Ovary (tissue), 9 donors: Measurements from ENCODE around the gene MEG3. TPM values are rescaled to one million over a fixed set of nuclear protein-coding genes. Genes with fewer than 3 reads are reported as not detected.

Experiments used
- DNase-seq, 5 donors: peaks; one replicate each; pipeline ENCODE4 v3.0.0-alpha.2; 2019 to 2020
- H3K27ac ChIP-seq, 2 donors: fragments of 200-600 bp; one replicate each; pipeline versions ENCODE4 v1.5.1 to v1.8.0; 2019 to 2022
- H3K27me3 ChIP-seq: fragments of 200-600 bp; one replicate; pipeline ENCODE4 v1.8.0; 2022
- H3K36me3 ChIP-seq: fragments of 200-600 bp; sonication (generic); one replicate; pipeline ENCODE4 v1.5.1; 2019
- H3K4me1 ChIP-seq: one replicate; pipeline ENCODE4 v1.8.1; 2013; ENCODE audit warnings: mild to moderate bottlenecking, moderate library complexity; ENCODE audit not compliant: insufficient read depth
- H3K4me3 ChIP-seq: fragments of 200-600 bp; sonication (generic); one replicate; pipeline ENCODE4 v1.5.1; 2017
- H3K9me3 ChIP-seq, 2 donors: fragments of 200-600 bp in 1 of 2; sonication (generic) in 1 of 2; one replicate each; pipeline versions ENCODE4 v1.5.1 to v1.8.1; 2013 to 2019; ENCODE audit warnings: mild to moderate bottlenecking in 1 of 2, moderate library complexity in 1 of 2
- EP300 ChIP-seq: sonication (generic); formaldehyde crosslinking; IDR thresholded peaks from one replicate; pipeline ENCODE4 v1.6.1; 2017; ENCODE audit warnings: antibody characterized with exemption
- POLR2A ChIP-seq: fragments of 450-650 bp; IDR thresholded peaks from one replicate; pipeline ENCODE4 v1.6.1; 2017; ENCODE audit warnings: antibody characterized with exemption, mild to moderate bottlenecking, moderate library complexity
- WGBS, 3 donors: extraction: QIAGEN DNeasy Blood & Tissue Kit in 1 of 3; methylation state at CpG; one replicate each; pipeline versions ENCODE4 v1.1.5 to v1.1.7; 2013 to 2017; 5-methylcytosine and 5-hydroxymethylcytosine counted together
- intact Hi-C, 4 donors: fragments of 100-400 bp; cut with DNase I; formaldehyde crosslinking; loops; one replicate each; pipeline versions ENCODE4 v1.11.0 to v1.15.1; 2022 to 2023
- polyA plus RNA-seq, 2 donors: library from polyadenylated mRNA; stranded (reverse); fragments of 200-250 nt in 1 of 2; fragments of 350-450 nt in 1 of 2; fragmentation: Illumina TruSeq in 1 of 2; extraction: RNeasy Lipid Tissue Mini Kit (QIAGEN cat#74804) in 1 of 2; gene quantifications; one replicate each; pipeline ENCODE4 v1.2.3, GENCODE V29; 2013 to 2014
- total RNA-seq, 7 donors: library from RNA; depleted of rRNA in 2 of 7; stranded (reverse); fragments of >200 nt in 2 of 7; fragmentation: NEBNext Ultra II Directional in 3 of 7; extraction: Animal tissue kit (Norgen Biotek cat#: 25700) in 3 of 7; gene quantifications; one replicate each; pipeline versions ENCODE4 v1.1.0 to v1.2.4, GENCODE V29; 2016 to 2023
- TF ChIP-seq, protein P1 (sequence below), 3 donors: fragments of 450-650 bp in 2 of 3; fragments of 200-600 bp in 1 of 3; IDR thresholded peaks; one replicate each; pipeline versions ENCODE4 v1.5.1 to v1.8.0; 2016 to 2022; ENCODE audit warnings: antibody characterized with exemption in 3 of 3, mild to moderate bottlenecking in 1 of 3
- donor health status: DM: no; HTN: no; CAD: no; lungs with moderate emphysema.
- donor health status: DM: no; HTN: no; CAD: no.
- donor health status: Bipolar disorder and iron deficiency.
- donor health status: DM: yes; HTN: yes; CAD: no.
- donor health status: DM: no; HTN: no; CAD: no.
- donor health status: DM: yes; HTN: yes; CAD: no.

The MEG3 gene
- total and polyA plus RNA-seq, 9 donors = 186 to 1,950 (median 396) TPM

DNA sequence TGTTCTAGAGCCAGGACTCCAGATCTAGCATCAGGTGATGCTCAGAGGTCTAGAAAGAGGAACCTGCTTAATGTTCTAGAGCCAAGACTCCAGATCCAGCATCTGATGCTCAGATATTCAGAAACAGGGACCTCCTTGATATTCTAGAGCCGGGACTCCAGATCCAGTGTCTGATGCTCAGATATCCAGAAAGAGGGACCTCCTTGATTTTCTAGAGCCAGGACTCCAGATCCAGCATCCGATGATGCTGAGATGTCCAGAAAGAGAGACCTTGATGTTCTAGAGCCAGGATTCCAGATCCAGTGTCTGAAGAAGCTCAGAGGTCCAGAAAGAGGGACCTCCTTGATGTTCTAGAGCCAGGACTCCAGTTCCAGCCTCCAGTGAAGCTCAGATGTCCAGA, 36.9 kb downstream of the MEG3 start:
- H3K4me3 ChIP-seq = no peak overlapping the region
- H3K9me3 ChIP-seq = no peaks in the 10 kb centered on the region
- H3K27me3 ChIP-seq = no peaks in the 10 kb centered on the region
- no peak overlapping the region for H3K27ac ChIP-seq
- H3K36me3 ChIP-seq = no peaks in the 10 kb centered on the region
- TF ChIP-seq, protein P1, sequence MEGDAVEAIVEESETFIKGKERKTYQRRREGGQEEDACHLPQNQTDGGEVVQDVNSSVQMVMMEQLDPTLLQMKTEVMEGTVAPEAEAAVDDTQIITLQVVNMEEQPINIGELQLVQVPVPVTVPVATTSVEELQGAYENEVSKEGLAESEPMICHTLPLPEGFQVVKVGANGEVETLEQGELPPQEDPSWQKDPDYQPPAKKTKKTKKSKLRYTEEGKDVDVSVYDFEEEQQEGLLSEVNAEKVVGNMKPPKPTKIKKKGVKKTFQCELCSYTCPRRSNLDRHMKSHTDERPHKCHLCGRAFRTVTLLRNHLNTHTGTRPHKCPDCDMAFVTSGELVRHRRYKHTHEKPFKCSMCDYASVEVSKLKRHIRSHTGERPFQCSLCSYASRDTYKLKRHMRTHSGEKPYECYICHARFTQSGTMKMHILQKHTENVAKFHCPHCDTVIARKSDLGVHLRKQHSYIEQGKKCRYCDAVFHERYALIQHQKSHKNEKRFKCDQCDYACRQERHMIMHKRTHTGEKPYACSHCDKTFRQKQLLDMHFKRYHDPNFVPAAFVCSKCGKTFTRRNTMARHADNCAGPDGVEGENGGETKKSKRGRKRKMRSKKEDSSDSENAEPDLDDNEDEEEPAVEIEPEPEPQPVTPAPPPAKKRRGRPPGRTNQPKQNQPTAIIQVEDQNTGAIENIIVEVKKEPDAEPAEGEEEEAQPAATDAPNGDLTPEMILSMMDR (IDR thresholded peaks at IDR 0.05) = no peak
- TF ChIP-seq POLR2A (no peak), EP300 (no peak)
- DNase-seq = no peak
- WGBS, 3 donors = 95 to 98% (median 96%) methylated on average over 2 of the region's 2 CpGs
- H3K4me1 ChIP-seq = no peaks in the 10 kb centered on the region
- intact Hi-C loops = no loop called here

DNA sequence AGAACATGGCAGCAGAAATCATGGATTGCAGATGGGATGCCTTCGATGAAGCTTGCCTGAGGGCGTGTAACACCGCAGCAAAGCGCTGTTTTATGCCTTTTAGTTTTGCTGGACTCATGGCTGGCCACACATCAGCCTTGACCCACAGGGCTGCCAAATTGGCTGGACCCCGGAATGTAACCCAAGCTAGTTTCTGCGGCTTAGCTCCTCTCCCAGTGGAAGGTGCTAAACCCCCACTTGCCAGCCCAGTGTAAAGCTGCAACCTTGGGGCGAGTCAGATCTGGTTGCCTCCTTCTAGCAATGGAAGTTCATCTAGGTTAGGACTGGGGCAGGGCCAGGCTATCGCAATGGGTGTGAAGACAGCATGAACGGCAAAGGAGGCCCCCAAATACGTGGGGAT, 38.3 kb downstream of the MEG3 start:
- H3K4me1 ChIP-seq = no peaks in the 10 kb centered on the region
- H3K27me3 ChIP-seq = no peaks in the 10 kb centered on the region
- no peaks in the 10 kb centered on the region for H3K36me3 ChIP-seq
- intact Hi-C loops = no loop called here
- WGBS, 3 donors = 77 to 90% (median 85%) methylated on average over 10 of the region's 10 CpGs
- TF ChIP-seq EP300 (no peak), POLR2A (no peak)
- TF ChIP-seq, protein P1 (IDR thresholded peaks at IDR 0.05) = no peak
- no peak overlapping the region for H3K4me3 ChIP-seq
- H3K9me3 ChIP-seq = no peaks in the 10 kb centered on the region
- DNase-seq = peak in 3 of 5 donors; percentile 18 to 42 (median 19)
- H3K27ac ChIP-seq = no peak overlapping the region

DNA sequence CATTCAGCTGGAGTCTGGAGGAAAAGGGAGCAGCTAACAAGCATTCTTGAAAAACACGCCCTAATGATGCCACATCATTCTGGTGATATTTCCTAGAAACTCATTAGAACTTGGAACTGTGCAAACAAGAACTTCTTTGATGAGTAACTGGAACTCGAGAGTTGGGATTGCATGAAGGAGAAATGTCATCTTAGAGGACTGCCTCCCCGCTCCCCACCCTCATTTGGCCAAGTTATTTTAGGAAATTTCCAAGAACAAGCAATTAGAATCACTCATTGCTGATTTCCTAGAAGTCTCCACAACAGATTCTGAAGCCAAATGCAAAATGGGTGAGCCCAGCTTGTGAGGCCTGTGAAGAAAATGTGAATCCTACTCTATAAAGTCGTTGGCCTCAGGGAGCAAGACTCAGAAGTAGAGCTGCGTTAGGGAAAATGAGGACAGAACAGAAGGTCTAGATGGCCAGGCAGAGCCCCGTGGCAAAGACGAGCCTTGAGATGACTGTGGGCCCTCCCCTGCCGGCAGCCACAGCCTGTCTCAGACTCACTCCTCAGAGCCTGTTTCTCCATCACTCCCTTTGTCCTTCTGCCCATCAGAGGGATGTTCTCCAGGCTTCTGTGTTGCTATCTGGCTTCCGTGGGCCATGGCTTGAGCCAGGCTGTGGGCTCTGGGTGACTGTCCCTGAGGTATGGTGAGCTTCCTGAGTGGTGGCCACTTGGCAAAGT, 39.2 kb downstream of the MEG3 start:
- H3K27ac ChIP-seq = no peak overlapping the region
- H3K4me3 ChIP-seq = no peak overlapping the region
- peak; percentile 13 for TF ChIP-seq EP300
- TF ChIP-seq, protein P1 (IDR thresholded peaks at IDR 0.05) = no peak
- no peaks in the 10 kb centered on the region for H3K27me3 ChIP-seq
- no peaks in the 10 kb centered on the region for H3K4me1 ChIP-seq
- intact Hi-C loops = no loop called here
- no peaks in the 10 kb centered on the region for H3K36me3 ChIP-seq
- DNase-seq = peak in 2 of 5 donors; percentile 12 to 31
- H3K9me3 ChIP-seq = no peaks in the 10 kb centered on the region
- WGBS, 3 donors = 64 to 70% (median 70%) methylated on average over 9 of the region's 9 CpGs

DNA sequence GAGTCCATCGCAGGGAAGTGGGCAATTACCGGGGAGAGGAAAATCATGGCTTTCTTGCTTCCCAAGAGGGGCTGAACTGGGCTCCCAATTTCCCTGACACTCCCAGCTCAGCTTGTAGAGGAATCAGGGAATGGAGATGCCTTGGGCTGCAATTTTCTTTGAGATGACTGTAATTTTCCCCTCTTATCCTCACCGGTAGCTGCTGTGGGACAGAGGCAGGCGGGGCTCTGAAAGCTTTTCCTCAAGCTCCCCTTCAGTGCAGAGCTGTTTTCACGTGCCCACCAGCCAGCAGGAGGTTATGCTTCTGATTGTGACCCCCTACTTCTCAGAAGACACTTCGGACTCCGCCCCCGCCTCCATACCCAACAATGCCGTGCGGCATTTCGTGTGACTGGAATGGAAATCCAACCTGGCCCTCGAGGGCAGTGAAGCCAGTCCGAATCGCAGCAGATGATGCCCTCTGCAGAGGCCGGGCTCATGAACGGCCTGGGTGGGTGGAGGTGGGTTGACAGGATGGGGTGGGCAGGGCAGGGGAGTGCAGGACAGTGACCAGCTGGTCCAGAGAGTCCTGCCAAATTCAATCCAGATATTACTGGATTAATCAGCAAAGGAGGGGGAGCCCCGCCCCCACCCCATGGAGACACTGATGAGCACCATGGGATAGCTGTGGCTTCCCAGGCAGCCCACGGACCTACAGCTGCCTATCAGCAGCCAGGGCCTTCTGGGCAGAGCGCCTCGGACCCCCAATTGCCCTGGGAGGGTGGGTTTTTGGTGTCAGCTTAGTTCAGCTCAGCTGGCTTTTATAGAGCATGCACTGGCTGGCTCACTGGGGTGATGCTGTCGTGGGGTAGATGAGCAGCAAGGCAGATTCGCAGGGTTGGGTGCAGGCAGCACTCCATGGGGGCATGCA, 40.0 kb downstream of the MEG3 start:
- H3K27me3 ChIP-seq = no peaks in the 10 kb centered on the region
- TF ChIP-seq POLR2A = no peak
- TF ChIP-seq EP300 = no peak
- TF ChIP-seq, protein P1 (IDR thresholded peaks at IDR 0.05) = no peak
- peak in 2 of 5 donors; percentile 39 to 45 for DNase-seq
- WGBS, 3 donors = 52 to 73% (median 56%) methylated on average over 21 to 22 of the region's 22 CpGs
- H3K4me3 ChIP-seq = no peak overlapping the region
- H3K36me3 ChIP-seq = no peaks in the 10 kb centered on the region
- H3K27ac ChIP-seq = no peak overlapping the region
- H3K4me1 ChIP-seq = no peaks in the 10 kb centered on the region
- intact Hi-C loops = no loop called here
- no peaks in the 10 kb centered on the region for H3K9me3 ChIP-seq
